ENCODE measurements around the gene SFXN3. TPM values are rescaled to one million over a fixed set of nuclear protein-coding genes. Genes with fewer than 3 reads are reported as not detected.

The SFXN3 gene
- total and polyA plus RNA-seq, 10 of the 15 experiments (the other 5 are each of a cell fraction or from before 2014, with no cell fraction given): 0.05 to 11.3 (median 1.2) TPM

DNA sequence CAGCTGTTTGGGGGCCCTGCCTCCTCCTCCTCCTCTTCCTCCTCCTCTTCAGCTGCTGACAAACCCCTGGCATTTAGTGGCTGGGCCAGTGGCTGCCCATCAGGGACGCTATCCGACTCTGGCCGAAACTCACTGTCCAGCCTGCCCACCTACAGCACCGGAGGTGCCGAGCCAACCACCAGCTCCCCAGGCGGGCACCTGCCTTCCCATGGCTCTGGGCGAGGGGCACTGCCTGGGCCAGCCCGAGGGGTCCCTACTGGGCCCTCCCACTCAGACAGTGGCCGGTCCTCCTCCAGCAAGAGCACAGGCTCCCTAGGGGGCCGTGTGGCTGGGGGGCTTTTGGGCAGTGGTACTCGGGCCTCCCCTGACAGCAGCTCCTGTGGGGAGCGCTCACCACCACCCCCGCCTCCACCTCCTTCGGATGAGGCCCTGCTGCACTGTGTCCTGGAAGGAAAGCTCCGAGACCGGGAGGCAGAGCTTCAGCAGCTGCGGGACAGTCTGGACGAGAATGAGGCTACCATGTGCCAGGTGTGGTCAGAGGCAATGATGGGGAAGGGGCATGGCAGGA is 27.3 kb upstream of the SFXN3 start:
- ATAC-seq (no peak), DNase-seq (ENCODE audit: low read depth, low spot score) (no peak), FAIRE-seq (no peak)
- no peak overlapping the region for H3K9ac ChIP-seq (ENCODE audit: control insufficient read depth, insufficient read depth, low read length)
- H3K9me3 ChIP-seq (replicated peaks; ENCODE audit: control insufficient read depth, insufficient read depth, low read length): no peaks in the 10 kb centered on the region
- H2AFZ ChIP-seq (ENCODE audit: control insufficient read depth, low read depth, low read length): no peak overlapping the region
- H3K4me1 ChIP-seq (ENCODE audit: control insufficient read depth, insufficient read depth, low read length): peaks cover 7% of the 10 kb centered on the region
- intact Hi-C loops (cut with micrococcal nuclease; ENCODE audit: unreplicated experiment) (no loop called here), in situ Hi-C loops (cut with MboI) (no loop called here)
- 90% methylated on average over 18 of the region's 18 CpGs for WGBS (ENCODE audit: insufficient coverage, insufficient replicate concordance, low lambda C conversion rate, missing lambda C conversion rate)
- H3K4me2 ChIP-seq (ENCODE audit: control insufficient read depth, insufficient read depth): no peak overlapping the region
- no peaks in the 10 kb centered on the region for H4K20me1 ChIP-seq (ENCODE audit: control insufficient read depth, insufficient read depth)
- CTCF ChIA-PET: interaction anchor here (0.7 to 3.7 kb wide), 6 partner anchors 8 to 64 kb away, joined by 3 to 21 read pairs (median 3); no protein-coding TSS in a partner anchor
- H3K27ac ChIP-seq (ENCODE audit: control insufficient read depth, insufficient read depth): no peak overlapping the region
- BruUV-seq (replicated peaks): TSS peak; percentile 23
- H3K27me3 ChIP-seq (replicated peaks in 1 of 2; ENCODE audit: control insufficient read depth in 2 of 2, insufficient read depth in 2 of 2, low read length in 1 of 2): no peaks in the 10 kb centered on the region
- H3K4me3 ChIP-seq: no peak overlapping the region
- H3K79me2 ChIP-seq (ENCODE audit: control insufficient read depth, insufficient read depth, low read length): peaks cover 8% of the 10 kb centered on the region
- RAD21 ChIA-PET (ENCODE audit: unreplicated experiment): interaction anchor here (1.5 kb wide), 1 partner anchor 11 kb away, joined by 5 read pairs; no protein-coding TSS in a partner anchor
- SMC1A ChIA-PET (ENCODE audit: uncharacterized antibody, unreplicated experiment): interaction anchor here (1.7 kb wide), 1 partner anchor 11 kb away, joined by 4 read pairs; no protein-coding TSS in a partner anchor
- POLR2A ChIA-PET: no interaction called here
- H3K36me3 ChIP-seq (ENCODE audit: control insufficient read depth in 2 of 2, insufficient read depth in 2 of 2, low read length in 1 of 2): peaks cover 0 to 2% of the 10 kb centered on the region in 2 experiments; a peak in 3 of 4 replicates
- TF ChIP-seq NRF1 (conservative IDR thresholded peaks at IDR 0.05; ENCODE audit: low read depth, low read length): no peak
- TF ChIP-seq RELB (IDR thresholded peaks at IDR 0.05; ENCODE audit: low read depth): no peak
- no peak for TF ChIP-seq SUPT20H (IDR thresholded peaks at IDR 0.05; ENCODE audit: borderline replicate concordance, control insufficient read depth, low read depth, low read length)
- no peak for TF ChIP-seq FOXM1 (IDR thresholded peaks at IDR 0.05; ENCODE audit: low read depth, low read length)
- no peak for TF ChIP-seq ASH2L (IDR thresholded peaks at IDR 0.05; ENCODE audit: borderline replicate concordance, low read depth)
- TF ChIP-seq ETV6 (conservative IDR thresholded peaks at IDR 0.05 in 1 of 2, IDR thresholded peaks at IDR 0.05 in 1 of 2; ENCODE audit: borderline replicate concordance in 1 of 2, low read depth in 1 of 2): no peak
- no peak for TF ChIP-seq CHD2 (IDR thresholded peaks at IDR 0.05; ENCODE audit: borderline replicate concordance, low read depth, low read length)
- TF ChIP-seq ZNF217 (IDR thresholded peaks at IDR 0.05): no peak
- TF ChIP-seq STAT1 (conservative IDR thresholded peaks at IDR 0.05): no peak
- no peak for TF ChIP-seq ZBTB33 (IDR thresholded peaks at IDR 0.05)
- TF ChIP-seq, protein P1, sequence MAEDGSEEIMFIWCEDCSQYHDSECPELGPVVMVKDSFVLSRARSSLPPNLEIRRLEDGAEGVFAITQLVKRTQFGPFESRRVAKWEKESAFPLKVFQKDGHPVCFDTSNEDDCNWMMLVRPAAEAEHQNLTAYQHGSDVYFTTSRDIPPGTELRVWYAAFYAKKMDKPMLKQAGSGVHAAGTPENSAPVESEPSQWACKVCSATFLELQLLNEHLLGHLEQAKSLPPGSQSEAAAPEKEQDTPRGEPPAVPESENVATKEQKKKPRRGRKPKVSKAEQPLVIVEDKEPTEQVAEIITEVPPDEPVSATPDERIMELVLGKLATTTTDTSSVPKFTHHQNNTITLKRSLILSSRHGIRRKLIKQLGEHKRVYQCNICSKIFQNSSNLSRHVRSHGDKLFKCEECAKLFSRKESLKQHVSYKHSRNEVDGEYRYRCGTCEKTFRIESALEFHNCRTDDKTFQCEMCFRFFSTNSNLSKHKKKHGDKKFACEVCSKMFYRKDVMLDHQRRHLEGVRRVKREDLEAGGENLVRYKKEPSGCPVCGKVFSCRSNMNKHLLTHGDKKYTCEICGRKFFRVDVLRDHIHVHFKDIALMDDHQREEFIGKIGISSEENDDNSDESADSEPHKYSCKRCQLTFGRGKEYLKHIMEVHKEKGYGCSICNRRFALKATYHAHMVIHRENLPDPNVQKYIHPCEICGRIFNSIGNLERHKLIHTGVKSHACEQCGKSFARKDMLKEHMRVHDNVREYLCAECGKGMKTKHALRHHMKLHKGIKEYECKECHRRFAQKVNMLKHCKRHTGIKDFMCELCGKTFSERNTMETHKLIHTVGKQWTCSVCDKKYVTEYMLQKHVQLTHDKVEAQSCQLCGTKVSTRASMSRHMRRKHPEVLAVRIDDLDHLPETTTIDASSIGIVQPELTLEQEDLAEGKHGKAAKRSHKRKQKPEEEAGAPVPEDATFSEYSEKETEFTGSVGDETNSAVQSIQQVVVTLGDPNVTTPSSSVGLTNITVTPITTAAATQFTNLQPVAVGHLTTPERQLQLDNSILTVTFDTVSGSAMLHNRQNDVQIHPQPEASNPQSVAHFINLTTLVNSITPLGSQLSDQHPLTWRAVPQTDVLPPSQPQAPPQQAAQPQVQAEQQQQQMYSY (CRISPR knock-in tag; IDR thresholded peaks at IDR 0.05): no peak
- TF ChIP-seq BHLHE40 (IDR thresholded peaks at IDR 0.05; ENCODE audit: borderline replicate concordance in 1 of 2, low read depth in 2 of 2, low read length in 1 of 2): no peak
- no peak for TF ChIP-seq HSF1 (IDR thresholded peaks at IDR 0.05; ENCODE audit: low read depth, low read length)
- no peak for TF ChIP-seq EGR1 (IDR thresholded peaks at IDR 0.05; ENCODE audit: borderline replicate concordance in 1 of 2, low read depth in 2 of 2, low read length in 2 of 2)
